NCI-H1930 (cell line): ENCODE results near the gene ITGB2.

Experiments used
- DNase-seq, 2 experiments: peaks; one replicate each; lab custom pipeline; 2025; lab: John Stamatoyannopoulos, UW

The ITGB2 gene

DNA sequence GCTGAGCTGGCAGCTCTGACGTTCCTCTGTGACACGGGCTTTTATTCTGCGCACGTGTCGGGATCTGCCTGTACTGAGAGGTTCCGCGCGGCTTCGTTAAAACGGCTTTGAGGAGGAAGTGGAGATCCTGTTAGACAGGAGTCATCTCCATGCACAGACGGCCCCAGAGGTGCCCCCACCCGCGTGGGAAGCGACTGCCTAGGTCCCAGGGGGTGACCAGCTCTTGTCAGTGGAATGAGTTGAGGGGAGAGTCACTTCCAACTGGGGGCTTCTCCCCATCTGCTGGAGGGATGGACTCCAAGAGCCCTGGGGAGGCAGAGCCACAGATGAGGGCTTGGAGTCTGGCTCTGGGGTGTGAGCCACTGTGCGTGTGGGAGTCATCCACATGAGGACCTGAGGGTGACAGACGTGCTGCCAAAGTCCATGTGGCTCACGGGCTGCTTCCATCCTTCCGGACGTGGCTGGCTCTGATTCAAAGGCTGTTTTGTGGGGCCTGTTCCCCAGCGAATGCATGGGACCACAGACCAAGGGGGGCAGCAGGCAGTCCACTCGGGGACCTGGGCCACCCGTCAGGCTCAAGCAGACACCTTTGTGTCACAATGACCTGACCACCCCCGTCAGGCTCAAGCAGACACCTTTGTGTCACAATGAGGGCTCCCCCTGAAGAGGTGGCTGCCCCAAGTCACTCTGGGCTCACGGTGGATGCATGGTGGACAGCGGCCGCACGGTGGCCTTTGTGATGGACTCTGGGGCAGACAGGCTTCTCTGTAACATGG lies 74.0 kb downstream of the ITGB2 start:
- DNase-seq = no peak

- no peak for DNase-seq
These were observed 74.5 kb downstream of the ITGB2 start for GRCh38 chr21:44846224-44846484.

- DNase-seq = no peak
These were observed 75.1 kb downstream of the ITGB2 start for GRCh38 chr21:44845418-44846223.

DNA sequence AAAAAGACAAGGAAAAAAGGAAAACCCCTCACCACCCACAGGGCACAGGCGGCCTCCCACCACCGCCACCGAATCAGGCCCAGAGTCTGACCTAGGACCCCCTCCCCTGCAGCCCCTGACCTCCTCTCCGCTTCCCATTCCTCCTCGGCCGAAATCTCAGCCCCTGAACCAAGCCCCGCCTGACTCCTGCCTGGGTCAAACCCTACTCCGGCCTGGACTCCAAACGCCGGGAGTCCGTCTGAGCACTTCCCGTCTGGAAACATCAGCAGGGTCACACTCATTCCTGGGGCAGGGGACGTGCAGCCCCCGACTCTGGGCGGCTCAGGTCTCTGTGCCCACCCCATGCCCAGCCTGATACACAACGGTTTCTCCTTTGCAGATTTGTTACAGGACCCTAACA lies 76.4 kb downstream of the ITGB2 start:
- DNase-seq = no peak

DNA sequence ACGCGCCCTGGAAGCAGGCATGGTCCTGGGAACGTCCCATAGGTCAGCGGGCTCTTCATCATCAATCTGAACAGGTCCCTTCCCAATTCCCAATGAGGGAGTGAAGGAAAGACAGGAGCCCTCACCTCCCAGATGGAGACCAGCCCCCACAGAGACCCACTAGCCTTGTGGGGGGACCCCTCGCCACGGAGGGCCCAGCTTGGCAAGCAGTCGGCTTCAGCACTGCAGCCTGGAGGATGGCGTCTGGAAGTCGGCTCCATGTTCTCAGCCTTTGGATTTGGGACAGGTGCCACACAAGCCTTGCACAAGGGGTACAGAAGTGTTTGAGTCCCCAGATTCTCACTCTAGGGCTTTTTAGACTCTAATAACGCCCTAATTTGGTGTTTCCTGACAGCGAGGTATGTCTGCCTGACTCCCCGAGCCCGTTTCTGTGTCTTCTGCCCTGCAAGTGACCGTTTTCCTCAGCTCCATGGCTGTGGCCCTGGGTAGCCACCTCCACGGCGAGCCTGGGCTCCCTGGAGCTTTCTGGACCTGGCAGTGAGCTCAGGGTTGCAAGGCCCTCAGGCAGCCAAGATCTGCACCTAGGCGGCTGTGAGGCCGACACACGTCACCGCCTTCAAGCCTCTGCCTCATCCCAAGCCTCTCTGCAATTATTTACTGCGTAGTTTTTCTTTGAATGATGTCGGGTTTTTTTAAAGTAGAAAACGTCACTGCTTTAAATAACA lies 77.8 kb downstream of the ITGB2 start:
- DNase-seq = no peak

- DNase-seq = no peak
These were observed 78.6 kb downstream of the ITGB2 start for GRCh38 chr21:44842087-44842486.

DNA sequence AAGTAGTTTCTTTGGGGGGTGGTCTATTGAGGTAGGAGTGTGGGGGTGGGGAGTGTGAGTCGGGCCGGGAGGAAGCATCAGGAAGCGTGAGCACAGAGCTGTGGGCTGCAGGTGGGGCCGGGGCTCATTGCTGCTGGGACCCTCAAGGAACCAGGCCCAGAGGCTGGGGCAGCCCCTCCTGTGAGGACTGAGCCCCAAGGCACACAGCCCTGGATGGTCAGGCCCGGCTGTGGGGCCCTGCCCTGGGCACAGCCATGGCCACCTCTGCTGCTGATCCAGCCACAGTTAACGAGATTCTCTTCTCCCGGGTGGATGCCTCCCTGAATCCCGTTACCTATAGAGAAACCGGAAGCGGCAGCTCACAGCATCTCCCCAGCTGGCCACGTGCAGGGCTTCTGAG lies 79.9 kb downstream of the ITGB2 start:
- no peak for DNase-seq

GRCh38 chr21:44838951-44839350 lies 81.7 kb downstream of the ITGB2 start:
- no peak for DNase-seq

GRCh38 chr21:44838039-44838895 lies 82.4 kb downstream of the ITGB2 start:
- DNase-seq = no peak

DNA sequence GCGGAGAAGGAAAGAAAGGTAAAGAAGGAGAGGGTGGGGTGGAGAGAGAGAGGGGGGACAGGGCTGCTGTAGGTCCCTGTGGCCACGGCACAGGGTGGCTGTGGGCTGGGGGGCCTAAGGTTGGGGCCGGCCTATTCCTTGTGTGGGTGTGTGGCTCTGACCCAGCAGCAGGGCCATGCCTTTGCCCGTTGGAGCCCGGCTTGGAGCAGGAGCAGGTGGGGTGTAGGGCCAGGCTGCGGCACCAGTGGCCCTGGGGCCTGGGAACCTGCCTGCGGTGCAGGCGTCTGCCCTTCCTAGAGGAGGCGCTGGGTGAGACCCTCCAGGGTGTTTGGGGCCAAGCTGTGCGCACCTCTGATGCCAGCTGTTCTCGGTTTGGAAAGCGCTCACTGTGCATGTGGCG lies 83.2 kb downstream of the ITGB2 start:
- DNase-seq = no peak

DNA sequence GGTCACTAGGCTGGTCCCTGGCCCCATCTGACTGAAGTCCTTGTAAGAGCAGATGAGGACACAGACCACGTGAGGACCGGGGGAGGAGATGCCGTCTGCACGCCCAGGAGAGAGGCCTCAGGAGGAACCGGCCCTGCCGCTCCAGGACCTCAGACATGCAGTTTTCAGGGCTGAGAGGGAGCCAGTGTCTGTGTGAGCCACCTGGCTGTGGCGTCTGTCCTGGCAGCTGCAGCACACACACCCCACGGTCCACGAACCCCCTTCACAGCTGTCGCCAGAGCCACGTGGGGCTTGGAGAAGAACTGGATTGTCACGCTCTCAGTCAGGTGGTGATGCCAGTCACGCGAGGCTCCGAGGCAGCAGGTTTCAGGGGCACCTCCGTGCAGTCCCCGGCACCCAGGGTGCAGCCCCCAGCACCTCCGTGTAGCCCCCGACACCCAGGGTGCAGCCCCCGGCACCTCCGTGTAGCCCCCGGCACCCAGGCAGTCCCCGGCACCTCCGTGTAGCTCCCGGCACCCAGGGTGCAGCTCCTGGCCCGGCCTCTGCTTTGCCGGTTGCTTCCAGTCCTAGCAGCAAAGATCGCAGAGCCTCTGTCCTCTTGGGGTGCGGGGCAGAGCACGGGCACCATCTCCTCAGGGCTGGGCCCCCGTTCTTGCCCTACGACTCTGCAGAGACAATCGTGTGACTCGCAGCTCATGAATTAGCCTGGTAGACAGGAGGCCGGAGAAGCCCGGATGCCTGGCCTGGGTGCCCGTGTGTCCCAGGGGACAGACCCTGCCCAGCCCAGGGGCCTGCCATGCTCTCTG lies 83.8 kb downstream of the ITGB2 start:
- DNase-seq = no peak

GRCh38 chr21:44836349-44836665 lies 84.4 kb downstream of the ITGB2 start:
- DNase-seq = no peak
